Activated T-cell treated with anti-CD3 and anti-CD28 coated beads for 48 hours (primary cell): ENCODE measurements around the gene SIAH3.
"Not testable (repeated sequence)": the region's sequence is repeated elsewhere in the genome, so short reads cannot be mapped to it uniquely, and the experiment has no call there.

ENCODE experiments used
- DNase-seq: peaks from one replicate; pipeline ENCODE4 v3.0.0-alpha.2; 2020; ENCODE audit warnings: low read depth

Gene SIAH3

DNA sequence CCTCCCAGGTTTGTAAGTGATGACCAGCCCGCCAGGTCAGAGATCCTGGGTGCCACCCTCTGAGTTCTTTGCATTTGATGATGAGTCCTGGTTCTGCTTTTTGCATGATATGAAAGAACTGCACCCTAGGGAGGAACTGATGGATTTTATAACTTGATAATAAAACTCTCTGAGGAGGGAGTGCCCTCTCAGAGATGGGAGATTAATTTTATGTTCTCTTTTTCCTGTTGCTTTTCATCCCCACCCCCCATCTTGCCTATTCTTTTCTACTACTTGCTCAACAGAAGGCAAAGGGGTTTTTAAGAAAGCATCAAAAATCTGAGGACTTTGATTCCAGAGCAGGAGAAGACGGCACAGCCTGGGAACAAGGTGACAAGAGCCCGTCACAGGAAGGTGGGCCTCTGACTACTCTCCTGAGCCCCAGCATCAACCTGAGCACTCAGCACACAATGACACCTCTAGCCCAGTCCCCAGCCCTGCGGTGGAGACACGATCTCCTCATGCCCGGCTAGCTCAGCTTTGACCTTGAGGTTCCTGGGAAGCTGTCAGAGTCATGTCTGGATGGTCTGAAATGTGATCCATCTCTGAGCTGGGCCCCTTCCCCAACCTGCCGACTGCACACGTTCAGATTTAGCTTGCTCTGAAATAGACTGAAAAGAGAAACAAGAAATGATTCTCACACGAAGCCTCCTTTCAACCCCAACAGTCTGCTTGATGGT is 69.1 kb downstream of the SIAH3 start:
- DNase-seq: no peak

- no peak for DNase-seq
These were observed 69.8 kb downstream of the SIAH3 start for GRCh38 chr13:45781553-45782326.

DNA sequence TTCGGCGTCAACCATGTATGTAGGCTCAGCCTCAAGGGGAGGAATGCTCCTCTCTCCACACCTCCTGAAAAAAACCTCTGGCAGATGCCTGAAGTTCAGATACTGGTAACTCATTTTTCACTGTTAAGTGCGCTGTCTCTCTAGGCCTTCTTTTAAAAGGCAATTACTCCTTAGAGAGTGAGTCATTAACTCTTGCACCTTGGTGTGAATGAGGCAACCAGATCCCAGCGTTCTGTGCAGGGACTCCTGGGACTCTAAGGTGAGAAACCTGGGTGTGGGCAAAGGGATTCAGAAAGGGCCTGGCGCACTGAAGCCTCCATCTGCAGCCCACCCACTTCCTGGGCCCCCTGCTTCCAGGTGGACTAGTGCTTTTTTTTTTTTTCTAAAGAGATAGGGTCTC is 71.7 kb downstream of the SIAH3 start:
- no peak for DNase-seq

GRCh38 chr13:45778882-45779281 is 72.7 kb downstream of the SIAH3 start:
- no peak for DNase-seq

DNA sequence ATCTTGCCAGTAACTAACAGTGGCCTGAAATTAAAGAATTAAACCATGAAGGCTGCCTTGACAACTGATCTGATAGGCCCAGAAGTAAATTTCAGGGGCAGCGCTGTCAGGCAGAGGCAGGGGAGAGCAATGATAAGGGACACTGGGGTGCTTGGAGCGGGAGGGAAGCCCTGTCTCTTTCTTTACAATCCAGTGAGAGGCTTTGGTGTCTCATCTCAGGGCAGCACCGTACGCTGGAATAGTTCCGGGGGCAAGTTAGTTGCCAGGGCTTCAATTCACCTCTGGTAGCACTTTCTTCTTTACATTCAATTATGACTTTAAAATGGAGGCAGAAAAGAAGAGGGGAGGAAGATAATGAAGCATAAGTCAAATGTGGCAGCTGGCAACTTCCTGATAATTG is 74.8 kb downstream of the SIAH3 start:
- DNase-seq: no peak

GRCh38 chr13:45775401-45775963 is 76.1 kb downstream of the SIAH3 start:
- no peak for DNase-seq

DNA sequence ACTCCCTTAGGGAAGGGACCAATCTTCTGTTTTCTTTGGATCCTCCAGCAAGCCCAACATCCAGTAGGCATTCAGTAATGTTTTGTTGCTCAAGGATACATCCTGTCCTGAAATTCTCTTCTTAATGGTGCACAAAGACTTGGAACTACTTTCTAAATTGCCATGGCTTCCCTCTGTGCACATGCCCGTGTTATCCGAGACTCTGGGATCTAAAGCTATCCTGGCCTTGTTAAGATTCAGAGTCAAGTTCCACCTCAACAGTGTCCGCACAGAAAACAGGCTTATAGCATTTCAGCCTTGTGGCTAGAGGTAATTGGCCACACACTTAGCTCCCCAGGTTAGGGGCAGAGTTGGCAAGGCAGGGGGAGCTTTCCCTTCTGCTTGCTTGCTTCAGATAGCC is 77.6 kb downstream of the SIAH3 start:
- DNase-seq: no peak

DNA sequence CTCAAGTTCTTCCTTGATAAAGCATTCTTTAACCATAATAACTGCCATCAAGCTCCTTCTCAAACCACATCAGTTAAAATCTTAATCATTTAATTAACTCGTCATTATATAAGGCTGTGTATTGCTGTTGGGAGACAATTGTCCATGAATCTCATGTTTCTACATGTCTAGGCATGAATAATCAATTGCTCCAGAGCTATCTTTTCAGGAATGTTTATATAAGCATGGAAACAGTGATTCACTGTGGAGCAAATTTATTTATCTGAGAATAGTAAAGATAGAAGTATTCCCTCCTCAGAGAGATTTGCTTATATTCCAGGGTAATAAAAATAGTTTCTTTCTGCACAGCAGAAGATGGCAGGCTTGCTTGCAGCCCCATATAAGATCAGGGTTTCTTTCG is 78.3 kb downstream of the SIAH3 start:
- no peak for DNase-seq

GRCh38 chr13:45770886-45771285 is 80.7 kb downstream of the SIAH3 start:
- DNase-seq: no peak

DNA sequence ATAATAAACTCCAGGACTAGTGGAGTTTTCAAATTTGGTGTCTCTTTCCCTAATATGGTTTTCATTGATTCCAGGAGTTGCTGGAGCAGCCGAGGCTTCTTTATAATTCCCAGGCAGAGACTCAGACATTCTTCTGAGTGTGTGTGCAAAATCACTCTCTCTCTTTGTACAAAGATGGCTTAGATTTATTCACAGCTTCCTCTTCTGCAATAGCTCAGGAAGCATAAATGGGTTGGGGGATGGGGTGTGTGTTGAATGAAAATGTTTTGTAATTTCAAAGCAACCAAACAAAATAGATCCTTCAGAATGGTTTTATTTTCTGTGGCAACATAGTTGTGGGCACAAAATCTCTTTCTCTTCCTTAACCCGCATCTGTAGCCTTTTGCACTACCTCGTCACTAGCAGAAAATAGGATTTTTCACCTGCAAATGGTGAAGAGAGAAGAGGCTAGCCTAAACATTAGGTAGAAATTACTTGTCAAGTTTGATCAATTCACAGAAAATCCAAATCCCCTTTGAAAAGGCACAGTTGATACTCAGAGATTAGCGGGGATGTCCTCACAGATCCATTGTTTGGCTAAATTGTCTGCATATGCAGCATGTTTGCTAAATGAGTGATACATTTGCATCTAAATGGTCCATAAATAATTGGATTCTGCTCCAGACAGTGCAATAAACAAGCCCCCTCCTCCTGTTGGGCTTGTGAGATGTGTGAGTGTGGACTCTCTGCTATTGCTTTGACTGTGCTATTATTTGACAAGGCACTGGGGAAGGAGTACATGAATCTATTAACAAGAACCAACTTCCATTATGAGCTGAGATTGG is 82.7 kb downstream of the SIAH3 start:
- DNase-seq: no peak

DNA sequence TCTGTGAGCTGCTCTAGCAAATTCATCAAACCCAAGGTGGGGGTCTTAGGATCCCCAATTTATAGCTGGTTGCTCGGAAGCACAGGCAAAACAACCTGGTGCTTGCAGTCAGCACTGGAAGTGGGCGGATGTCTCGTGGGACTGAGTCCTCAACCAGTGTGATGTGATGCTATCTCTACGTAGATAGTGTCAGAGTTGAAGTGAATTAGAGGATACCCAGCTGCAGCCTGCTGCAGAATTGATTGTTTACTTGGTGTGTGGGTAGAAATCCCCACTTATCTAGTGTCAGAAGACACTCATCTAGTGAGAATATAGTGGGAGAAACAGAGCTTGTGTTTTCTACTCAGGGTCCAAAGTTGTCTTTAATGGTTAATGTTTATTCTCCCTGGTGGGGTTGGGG is 86.1 kb downstream of the SIAH3 start:
- no peak for DNase-seq

DNA sequence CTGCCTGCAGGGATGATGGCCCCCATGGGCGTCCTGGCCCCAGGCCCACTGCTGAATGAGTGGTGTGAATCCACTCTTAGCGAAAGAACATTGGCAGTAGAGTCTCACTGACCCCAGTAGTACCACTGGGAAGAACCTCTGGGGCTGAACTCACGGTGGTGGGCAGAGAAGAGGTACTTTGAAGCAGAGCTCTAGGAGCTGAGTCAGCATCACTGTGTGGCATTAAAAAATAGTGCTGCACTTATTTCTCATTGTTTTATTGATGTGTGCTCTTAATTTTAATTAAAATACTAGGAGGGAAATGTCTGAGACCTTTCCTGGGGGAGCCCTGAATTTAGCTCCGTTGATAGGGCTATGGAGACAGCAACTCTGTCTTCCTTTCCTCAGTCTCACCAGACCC is 88.1 kb downstream of the SIAH3 start:
- DNase-seq: no peak

DNA sequence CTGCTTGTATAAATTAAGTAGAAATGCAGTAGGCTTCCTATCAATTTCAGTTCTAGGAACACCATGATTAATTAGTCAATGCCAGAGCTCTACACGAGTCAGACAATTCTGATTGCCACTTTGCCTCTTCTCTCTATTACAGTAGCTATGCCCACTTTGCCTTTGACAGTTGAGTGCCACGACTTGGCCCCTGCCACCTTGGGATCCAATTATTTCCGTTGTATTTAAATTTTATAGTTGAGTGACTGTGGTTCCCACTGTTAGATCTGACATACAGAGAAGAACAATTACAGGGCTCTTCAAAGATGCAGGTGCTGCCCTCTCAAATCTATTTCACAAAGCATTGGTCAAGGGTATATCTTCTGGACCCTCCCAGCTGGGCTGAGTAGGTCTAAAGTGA is 94.0 kb downstream of the SIAH3 start:
- not testable (repeated sequence) for DNase-seq

DNA sequence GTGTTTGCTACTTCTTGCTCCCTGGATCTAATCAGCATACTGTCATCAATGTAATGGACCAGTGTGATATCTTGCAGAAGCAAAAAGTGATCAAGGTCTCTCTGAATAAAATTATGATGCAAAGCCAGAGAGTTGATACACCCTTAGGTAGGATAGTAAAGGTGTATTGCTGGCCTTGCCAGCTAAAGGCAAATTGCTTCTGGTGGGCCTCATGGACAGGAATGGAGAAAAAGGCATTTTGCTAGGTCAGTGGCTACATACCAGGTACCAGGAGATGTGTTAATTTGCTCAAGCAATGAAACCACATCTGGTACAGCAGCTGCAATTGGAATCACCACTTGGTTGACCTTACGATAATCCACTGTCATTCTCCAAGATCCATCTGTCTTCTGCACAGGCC is 95.1 kb downstream of the SIAH3 start:
- not testable (repeated sequence) for DNase-seq

DNA sequence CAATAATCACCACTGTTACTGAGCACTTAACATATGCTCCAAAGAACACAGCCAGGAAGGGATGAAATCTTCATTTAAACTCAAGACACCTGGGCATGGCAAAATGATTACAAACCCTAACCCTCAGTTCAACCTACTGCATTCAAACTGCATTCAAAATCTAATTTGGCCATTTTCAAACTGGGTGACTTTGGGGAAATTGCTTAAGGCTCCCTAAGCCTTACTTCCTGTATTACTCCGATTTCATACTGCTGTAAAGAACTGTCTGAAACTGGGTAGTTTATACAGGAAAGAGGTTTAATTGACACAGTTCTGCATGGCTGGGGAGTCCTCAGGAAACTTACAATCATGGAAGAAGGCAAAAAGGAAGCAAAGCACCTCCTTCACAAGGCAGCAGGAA is 99.0 kb downstream of the SIAH3 start:
- DNase-seq: no peak

GRCh38 chr13:45751885-45752284 is 99.7 kb downstream of the SIAH3 start:
- DNase-seq: no peak

DNA sequence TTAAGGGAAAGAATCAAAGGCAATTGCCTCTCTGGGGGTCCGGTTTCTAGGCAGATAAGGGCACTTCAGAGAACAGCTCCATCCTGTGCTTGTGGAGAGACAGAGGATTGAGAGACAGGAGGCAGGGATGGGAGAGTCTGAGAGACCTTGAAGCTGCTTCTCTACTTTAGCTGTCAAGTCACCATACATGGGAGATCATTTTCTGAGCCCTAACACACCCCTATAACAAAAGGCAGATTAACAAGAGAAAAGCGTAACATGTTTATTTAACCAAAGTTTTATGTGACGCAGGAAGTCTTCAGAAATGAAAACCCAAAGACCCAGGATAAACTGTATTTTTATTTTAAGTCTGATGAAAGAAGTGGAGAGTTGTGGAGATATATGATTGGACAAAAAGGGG is 101.0 kb downstream of the SIAH3 start:
- no peak for DNase-seq

- DNase-seq: no peak
These were observed 102.4 kb downstream of the SIAH3 start for GRCh38 chr13:45748941-45749759.

GRCh38 chr13:45747071-45747470 is 104.5 kb downstream of the SIAH3 start:
- no peak for DNase-seq

GRCh38 chr13:45744979-45745378 is 106.6 kb downstream of the SIAH3 start:
- no peak for DNase-seq

- no peak for DNase-seq
These were observed 108.6 kb downstream of the SIAH3 start for GRCh38 chr13:45742985-45743384.

GRCh38 chr13:45737571-45738017 is 114.0 kb downstream of the SIAH3 start:
- peak; percentile 17 for DNase-seq
